HuH-7.5 (cell line): ENCODE results near the gene PAQR4.

Experiments used
- DNase-seq: peaks from one replicate; pipeline ENCODE4 v3.0.0; 2011; ENCODE audit warnings: low spot score

Gene PAQR4

DNA sequence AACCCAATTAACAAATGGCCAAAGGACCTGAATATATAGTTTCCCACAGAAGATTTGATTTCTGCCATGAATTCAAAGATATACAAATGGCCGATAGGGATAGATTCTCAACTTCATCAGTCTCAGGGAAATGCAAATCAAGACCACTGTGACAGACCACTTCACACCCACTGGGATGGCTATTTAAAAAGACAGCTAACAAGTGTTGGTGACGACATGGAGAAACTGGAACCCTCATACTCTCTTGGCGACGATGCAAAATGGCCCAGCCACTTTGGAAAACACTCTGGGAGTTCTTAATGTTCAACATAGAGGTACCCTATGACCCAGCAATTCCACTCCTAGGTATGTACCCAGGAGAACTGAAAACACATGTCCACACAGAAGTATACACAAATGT lies 22.5 kb upstream of the PAQR4 start:
- no peak for DNase-seq

DNA sequence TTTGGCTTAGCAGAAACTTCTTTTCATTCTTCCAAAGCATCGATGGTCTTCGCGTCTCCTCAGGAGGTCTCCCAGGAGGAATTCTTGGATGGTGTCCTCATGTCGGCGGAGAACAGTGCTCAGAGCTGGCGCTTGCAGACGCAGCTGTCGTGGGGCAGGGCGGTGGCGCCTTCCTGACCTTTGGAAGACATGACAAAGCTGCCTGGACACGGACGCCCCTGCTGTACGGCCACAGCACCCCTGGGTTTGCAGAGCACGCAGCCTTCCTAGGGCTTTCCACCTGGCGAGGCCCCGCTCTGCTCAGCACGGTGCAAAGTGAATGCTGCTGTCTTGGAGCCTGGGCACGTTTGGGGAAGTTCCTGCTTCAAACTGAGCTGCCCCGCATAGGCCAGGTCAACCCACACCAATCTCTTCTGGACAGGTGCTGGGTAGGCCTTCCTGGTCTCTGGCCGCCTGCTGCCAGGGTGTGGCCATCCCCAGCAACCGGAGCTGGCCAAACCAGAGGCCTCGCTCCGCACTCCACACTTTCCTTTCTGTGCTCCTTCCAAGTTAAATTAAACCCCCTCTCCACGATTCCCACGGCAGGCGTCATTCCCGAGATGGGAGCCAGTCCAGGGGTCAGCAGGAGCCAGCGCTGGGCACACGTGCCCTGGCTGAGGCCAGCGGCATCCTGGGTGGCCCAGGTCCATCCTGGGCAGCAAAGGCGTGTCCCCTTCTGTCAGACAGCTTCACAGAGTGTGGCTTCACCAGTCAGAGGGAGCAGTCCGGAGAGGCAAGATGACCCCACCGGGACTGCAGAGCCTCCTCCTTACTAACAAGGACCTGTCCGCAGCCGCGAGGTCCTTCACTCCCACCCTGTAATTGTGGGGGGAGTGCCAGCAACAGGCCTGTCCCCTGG lies 20.1 kb upstream of the PAQR4 start:
- no peak for DNase-seq

DNA sequence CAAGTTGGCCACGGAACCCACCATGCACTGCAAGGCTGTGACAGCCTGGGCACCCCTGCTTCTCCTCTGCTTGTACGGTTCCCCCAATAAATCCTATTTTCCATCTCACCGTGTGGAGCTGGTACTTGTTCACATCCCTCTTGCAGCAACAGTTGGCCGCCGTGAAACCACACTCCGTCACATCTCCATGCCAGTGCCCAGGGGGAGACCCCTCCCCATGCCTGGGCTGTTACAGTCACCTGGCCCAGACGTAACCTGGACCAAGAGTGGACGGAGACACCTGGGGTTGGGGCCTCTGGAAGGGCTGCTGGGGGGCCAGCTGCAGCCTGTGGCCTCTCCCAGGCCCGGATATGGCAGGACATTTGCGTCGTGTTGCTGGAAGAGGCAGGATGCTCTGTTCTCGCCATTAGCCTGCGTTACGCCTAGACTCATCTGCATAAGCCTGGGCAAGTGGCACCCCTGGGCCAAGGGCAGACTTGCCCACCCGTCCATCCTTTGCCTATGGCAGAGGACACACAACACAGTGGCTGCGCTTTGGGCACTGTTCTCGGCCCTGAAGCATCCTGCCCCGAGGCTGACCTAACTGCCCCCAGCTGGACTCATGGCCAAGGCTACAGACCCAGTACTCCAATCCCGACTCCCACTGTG lies 19.3 kb upstream of the PAQR4 start:
- DNase-seq: no peak

DNA sequence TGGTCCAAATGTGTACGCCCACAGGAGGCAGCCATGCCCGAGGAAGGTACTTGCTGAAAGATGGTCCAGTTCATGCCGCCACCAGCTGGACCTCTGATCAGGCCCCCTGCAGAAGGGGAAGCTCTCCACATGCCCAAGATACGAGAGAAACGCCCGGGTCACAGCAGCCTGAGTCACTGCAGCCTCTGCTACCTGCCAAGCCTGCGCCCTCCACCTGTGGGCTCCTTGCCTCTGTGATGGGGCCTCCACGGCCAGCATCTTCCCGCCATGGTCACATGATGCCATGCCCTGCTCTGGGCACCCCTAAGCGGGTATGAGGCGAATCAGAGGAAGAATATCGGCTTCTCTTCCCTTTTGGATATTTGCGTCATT lies 18.8 kb upstream of the PAQR4 start:
- no peak for DNase-seq

DNA sequence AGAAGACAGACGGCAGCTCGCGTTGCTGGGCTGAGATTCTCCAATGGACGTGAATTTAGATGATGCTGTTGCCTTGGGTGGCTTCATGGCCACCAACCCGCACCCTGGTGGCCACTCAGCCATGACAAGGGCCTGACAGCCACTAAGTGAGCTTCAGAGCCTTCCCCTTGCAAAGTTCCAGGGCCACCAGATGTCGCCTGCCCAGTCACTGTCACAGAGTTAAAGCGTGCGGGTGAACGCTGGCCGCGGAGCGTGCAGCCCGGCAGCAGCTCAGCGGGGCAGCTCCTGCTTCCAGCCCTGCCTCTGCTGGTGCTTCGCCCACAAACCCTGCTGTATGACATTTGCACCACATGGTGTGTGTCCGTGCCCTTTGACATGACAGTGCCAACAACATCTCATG lies 18.4 kb upstream of the PAQR4 start:
- DNase-seq: no peak

DNA sequence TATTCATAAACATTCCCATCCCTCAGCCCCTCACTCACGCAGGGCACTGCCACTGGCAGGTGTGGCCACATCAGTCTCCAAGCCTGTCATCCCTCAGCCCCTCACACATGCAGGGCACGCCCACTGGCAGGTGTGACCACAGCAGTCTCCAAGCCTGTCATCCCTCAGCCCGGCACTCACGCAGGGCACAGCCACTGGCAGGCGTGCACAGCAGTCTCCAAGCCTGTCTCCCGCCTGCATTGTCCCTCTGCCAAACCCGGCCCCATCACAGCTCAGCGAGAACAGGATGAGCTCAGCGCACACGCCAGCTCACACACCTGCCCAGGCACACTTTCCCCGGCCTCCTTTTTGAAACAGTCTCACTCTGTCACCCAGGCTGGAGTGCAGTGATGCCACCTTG lies 16.5 kb upstream of the PAQR4 start:
- DNase-seq: no peak

DNA sequence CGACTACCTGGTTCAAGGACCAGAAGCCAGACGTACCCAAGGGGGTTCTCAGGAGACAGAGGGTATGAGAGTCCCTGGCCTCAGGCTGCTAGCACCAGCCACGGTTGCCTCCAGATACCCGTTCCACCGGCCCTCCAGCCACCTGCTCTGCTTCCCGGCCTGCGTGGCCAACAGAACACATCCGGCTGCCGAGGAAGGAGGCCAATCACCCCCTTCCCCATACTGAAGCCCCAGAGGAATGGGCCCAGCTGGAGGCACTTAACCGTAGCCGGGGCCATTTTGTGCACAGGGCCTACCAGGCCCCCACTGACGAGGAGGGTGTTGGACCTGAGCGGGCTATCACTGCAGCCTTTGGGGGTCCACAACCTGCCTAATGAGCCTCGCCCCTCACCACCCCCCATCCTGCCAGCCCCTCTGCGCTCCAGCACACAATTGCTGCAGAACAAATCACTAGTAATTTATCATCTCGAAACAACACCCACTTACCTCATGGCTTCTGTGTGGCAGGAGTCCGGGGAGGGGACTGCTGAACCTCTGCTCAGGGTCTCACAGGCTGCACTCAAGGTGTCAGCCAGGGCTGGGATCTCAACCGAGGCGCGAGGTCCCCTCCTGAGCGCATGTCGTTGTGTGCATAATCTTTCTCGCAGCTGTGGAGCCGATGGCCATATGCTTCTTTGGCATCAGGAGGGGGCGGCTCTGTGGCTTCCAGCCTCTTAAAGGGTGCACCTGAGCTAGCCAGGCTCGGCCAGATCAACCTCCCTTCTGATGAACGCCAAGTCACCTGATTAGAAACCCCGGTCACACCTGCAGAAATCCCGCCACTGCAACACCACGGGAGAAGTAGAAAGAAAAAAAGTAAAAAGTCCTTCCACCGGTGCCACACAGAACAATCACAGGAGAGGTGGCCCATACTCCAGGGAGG lies 15.2 kb upstream of the PAQR4 start:
- DNase-seq: no peak

DNA sequence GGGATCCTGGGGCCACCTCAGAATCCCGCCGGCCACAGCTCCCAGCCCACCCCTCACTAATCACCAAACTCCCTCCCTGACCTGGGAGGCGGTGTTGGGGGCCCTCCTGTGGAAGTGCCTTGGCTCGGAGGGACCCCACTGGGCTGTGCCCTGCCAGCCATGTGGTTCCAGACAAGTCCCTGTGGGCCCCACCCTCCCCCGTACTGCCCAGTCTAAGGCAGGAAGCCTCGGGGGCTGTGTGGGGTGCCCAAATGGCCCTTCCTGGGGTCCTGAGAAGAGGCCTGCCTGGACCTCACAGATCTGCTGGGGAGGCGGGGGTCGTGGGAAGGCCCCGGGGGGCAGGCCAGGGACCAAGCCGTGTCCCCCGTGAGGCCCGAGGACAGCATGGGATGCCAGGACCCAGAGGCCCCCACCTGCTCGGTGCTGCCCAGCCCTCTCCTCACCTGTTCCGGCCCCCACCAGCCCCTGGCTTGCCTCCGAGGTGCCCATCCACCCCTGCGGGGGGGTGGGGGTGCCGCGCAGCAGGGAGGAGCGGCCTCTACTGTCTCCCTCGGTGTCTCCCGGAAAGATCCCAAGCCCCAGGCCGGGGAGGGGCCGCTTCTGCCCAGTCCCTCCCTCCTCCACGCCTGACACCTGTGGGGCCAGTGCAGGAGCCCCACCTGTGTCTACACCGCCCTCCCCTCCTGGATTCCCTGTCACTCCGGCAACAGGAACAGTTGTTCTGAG lies 14.3 kb upstream of the PAQR4 start:
- no peak for DNase-seq

DNA sequence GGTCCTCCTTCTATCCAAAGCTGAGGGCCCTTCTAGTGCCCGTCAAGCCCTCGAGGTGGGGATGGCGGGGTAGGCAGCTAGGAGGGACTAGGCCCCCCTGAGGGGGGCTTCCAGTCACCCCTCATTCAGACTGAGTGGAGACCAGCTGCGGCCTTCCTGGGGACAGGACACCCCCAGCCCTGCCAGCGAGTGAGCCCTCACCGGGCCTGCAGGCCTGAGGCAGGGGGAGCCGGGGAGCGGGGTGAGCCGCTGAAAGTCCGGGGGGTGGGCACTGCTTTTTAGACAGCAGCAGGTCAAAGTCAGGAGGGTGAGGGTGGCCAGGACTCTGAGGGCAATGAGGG lies 13.7 kb upstream of the PAQR4 start:
- DNase-seq: no peak

DNA sequence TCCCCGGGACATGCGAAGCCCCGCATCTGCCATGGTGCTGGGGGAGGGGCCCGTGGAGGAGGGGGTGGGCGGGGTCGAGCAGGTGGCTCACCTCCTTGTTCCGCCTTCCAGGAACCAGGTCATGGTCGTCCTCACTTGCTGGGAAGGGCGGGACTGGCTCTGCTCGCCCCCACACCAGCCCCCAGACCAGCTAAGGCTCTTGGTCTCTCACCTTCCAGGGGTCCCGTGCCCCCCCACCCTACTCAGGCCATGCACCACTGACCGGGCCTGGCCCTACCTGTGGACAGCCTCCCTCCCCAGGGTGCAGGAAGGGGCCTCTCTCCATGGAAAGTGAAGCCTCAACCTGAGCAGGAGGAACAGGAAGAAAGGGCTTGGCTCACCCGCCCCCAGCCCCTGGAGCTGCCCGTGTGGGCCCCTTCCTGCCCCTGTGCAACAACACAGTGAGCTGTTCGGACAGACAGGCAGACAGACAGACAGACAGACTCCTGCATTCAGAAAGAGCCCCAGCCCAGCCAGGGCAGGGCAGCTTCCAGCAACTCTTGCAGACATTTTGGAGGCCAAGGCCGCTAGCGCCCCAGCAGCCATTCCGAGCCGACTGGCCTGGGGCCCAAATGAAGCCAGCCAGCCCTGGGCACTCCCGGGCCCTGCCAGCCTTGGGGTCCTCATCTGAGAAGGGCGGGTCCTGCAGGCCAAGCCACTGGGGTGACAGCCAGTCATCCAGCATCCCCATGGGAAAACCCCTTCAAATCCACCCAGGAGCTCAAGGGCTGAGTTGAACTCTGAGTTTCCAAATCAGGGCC lies 13.2 kb upstream of the PAQR4 start:
- DNase-seq: no peak

DNA sequence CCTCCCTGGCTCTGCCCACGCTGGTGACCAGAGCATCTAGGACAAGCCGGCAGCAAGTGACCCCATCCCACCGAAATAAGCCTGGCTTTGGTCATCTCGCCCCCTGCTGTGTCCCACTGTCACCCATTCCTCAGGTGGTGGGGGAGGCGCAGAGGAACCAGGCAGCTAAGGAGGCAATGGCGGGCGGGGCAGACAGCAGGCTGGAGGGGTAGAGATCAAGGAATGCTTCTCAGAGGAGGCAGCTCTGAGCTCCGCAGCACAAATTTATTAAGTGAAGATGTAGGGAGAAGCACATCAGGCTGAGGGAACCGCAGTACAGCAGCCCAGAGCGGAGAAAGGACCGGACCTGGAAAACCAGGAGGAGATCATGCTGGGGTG lies 12.6 kb upstream of the PAQR4 start:
- no peak for DNase-seq

DNA sequence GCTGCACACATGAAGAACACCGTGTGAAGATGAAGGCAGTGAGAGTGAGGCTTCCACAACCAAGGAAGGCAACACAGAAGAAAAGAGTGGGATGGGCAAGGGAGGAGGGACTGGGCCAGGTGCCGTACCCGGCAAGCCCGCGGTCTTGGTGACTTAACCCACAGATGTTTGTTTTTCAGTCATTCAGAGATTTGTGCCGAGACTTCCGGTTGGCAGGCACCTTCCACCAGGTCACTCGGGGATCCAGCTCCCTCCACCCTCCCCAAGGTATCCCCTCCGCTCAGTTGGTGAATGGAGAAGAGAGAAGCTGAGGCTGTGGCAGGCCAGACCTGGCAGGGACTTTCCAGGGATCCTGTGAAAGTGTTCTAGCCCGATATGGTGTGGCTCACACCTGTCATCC lies 9.9 kb upstream of the PAQR4 start:
- no peak for DNase-seq

DNA sequence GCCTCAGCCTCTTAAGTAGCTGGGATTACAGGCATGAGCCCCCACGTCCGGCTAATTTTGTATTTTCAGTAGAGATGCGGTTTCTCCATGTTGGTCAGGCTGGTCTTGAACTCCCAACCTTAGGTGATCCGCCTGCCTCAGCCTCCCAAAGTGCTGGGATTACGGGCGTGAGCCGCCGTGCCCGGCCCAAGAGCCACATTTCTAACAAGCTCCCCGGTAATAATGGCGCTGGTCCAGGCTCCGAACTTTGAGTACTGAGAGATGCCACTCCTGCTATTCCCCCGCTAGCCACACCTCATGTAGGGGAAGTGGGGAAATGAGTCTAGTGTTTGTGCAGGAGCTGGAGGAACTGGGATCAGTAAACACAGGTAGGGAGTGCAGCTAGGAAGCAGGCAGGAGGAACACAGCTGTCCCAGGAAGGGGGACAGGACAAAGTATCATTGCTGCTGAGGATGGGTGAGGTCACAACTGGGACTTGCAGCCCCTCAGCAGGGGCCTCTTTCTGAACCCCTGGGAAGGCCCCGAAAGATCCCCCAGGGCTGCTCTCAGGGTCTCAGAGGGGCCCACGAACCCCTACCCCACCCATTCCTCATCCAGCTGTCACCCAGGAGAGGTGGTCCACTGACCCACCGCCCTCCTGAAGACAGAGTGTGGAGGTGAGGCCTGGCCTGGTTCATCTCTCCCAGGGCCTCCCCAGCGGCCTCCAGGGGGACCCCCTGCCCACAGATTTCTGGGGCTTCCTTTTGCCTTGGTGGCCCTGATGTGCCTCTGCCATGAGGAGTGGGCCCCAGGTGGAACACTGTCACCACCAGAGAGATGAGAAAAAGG lies 8.8 kb upstream of the PAQR4 start:
- DNase-seq: no peak

DNA sequence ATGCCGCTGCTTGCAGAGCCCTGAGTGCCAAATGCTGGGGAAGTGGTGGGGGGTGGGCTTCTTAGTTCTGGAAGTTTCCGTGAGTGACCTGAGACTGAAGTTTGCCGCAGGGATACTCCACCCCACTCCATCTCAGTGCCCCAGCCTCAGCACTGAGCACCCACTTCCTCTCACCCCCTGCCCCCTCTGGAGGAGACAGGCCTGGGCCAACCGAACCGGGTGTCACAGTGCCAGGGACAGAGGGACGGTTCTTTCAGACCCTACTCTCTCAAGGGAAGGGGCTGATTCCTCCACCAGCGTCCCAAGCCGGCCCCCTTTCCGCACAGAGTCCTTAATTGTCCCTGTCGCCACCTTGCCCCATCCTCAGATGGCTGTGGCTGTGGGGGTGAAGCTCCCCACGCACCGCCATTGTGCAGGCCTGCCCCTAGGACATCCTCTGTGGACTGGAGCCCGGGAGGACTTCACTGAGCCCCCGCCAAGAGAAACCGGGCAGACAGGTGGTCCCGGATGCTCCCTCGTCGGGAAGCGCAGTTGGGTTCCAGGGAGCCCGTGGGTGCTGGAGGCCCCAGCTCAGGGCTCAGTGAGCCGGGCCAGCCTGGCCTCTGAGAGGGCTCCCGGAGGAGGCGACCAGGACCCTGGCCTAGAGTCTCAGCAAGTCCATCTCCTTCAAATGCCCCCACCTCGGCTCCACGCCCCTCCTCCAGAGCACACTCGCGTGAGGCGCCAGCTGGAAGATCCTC lies 6.6 kb upstream of the PAQR4 start:
- DNase-seq: no peak

DNA sequence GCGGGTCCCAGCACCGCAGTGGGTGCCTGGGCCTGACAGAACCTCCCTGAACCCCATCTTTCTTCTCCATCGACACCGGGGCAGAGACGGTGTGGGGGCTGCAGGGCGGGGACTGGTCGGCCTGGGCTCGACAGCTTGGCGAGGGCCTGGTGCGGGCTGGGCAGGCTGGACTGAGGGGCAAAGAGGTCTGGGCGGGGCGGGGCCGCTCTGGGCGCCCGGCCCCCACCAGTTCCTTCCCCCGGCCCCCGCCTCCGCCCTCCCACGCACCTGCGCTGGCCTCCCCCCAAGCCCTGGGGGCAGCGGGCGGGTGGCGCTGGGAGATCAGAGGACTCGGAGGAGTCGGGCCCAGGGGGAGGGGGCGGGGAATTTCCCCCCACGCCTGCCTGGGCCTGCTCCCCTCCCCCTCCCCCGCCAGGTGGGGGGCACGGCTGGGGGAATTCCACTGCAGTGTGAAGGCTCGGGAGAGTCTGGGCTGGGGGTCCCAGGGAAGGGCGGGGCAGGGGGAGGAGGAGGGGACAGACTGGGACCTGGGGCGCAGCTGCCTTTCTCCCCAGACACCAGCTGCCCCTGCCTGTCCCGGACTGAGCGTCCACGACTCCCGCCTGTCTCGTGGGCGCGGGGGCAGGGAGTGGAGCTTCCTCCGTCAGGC lies 6.0 kb upstream of the PAQR4 start:
- DNase-seq: no peak

DNA sequence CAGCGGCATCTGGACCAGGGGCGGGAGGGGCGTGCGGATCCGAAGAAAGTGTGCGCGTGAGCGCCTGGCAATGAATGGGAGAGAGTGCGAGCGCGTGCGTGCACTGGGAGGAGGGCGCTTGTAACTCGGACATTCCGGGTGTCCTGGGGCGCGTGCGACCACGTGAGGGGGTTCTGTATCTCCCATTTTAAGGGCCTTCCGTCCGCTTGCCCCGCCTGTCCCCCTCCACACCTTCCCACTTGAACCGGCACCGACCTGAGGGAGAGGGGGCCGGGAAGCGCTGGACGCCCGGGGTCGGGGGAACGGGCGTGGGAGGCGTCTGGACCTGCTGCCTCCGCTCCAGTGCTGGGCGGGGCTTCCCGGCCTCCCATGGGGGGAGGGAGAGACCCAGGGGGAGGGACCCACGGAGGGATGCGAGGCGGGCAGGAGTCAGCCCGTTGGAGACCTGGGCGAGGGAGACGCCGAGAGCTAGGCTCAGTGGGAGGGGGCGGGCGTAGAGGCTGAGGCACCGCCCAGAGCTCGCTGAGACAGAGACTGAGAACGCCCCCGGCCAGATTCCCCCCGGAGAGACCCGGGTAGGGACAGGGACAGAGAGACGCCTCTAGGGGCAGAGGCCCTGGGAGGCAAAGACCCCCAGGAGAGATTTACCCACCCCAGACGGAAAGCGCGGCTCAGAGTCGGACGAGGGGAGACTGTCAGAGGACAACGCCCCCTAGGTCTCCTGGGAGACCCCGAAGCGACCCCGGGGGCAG lies 5.2 kb upstream of the PAQR4 start, which contains the start of gene KREMEN2:
TSS of gene KREMEN2 (plus strand) at position 553 of the 752 bp plus-strand sequence. CDS start 246 bp downstream, outside the sequence.
- DNase-seq: peak; percentile 86

DNA sequence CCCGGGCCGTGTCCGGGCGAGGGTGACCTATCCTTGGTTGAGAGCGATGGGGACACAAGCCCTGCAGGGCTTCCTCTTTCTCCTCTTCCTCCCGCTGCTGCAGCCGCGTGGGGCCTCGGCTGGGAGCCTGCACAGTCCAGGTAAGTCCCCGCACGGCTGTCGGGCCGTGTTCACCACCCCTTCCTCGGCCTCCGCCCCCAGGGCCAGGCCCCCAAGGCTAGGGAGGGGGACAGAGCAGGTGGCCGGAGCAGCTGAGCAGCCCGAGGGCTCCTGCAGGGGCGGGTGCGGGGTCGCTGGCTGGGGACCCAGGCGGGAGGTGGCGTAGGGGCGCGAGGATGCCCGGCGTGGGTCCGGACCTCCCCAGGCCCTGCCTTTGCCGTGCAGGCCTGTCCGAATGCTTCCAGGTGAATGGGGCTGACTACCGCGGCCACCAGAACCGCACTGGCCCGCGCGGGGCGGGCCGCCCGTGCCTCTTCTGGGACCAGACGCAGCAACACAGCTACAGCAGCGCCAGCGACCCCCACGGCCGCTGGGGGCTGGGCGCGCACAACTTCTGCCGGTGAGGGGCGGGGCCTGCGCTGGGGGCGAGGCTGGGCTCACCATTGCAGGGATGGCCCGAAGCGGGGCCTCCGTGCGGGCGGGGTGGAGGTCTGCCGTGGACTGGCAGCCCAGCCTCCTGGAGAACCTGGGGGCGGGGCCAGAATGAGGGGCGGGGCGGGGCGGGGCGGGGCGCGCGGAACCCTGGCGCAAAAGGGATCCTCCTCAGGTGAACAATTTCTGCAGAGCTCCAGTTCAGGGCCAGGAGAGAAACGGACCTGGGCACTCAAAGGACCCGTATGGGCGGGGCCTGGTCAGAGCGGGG lies 4.4 kb upstream of the PAQR4 start:
- peak; percentile 94 for DNase-seq
